HepG2 (cell line): ENCODE measurements around the gene XPR1. TPM values are rescaled to one million over a fixed set of nuclear protein-coding genes. Genes with fewer than 3 reads are reported as not detected.

ENCODE experiments used
- ATRX ChIP-seq: sonication (generic); formaldehyde crosslinking; IDR thresholded peaks from 2 replicates; pipeline ENCODE4 v1.4.0; 2020; ENCODE audit warnings: missing genetic modification reagents, borderline replicate concordance
- CEBPG ChIP-seq: IDR thresholded peaks from 2 replicates; pipeline ENCODE4 v1.6.1; 2016
- HIVEP1 ChIP-seq: sonication (generic); formaldehyde crosslinking; IDR thresholded peaks from 2 replicates; pipeline ENCODE4 v1.4.0; 2020; ENCODE audit warnings: mild to moderate bottlenecking, missing genetic modification reagents
- HNF4G ChIP-seq, 2 experiments: sonication (generic) in 1 of 2; formaldehyde crosslinking in 1 of 2; IDR thresholded peaks; 2 replicates each; pipeline versions ENCODE4 v1.4.0 to v1.6.1; 2011 to 2020; ENCODE audit warnings: borderline replicate concordance in 2 of 2, low read depth in 2 of 2, mild to moderate bottlenecking in 2 of 2, low read length in 1 of 2, missing genetic modification reagents in 1 of 2, moderate library complexity in 1 of 2
- MATR3 ChIP-seq: sonication (generic); formaldehyde crosslinking; IDR thresholded peaks from 2 replicates; pipeline ENCODE4 v1.4.0; 2020; ENCODE audit warnings: missing genetic modification reagents
- MED8 ChIP-seq: sonication (generic); formaldehyde crosslinking; IDR thresholded peaks from 2 replicates; pipeline ENCODE4 v1.8.1; 2023; ENCODE audit warnings: mild to moderate bottlenecking, missing genetic modification reagents; ENCODE audit not compliant: insufficient replicate concordance
- NR2C2 ChIP-seq: sonication (generic); formaldehyde crosslinking; IDR thresholded peaks from 2 replicates; pipeline ENCODE4 v1.4.0; 2020; ENCODE audit warnings: missing genetic modification reagents, mild to moderate bottlenecking, moderate library complexity, borderline replicate concordance
- RXRA ChIP-seq: sonication (generic); formaldehyde crosslinking; IDR thresholded peaks from 2 replicates; pipeline ENCODE4 v1.5.1; 2020; ENCODE audit warnings: missing genetic modification reagents
- SALL1 ChIP-seq: sonication (generic); formaldehyde crosslinking; IDR thresholded peaks from 2 replicates; pipeline ENCODE4 v1.8.0; 2022; ENCODE audit warnings: mild to moderate bottlenecking, missing genetic modification reagents
- SP2 ChIP-seq: sonication (generic); formaldehyde crosslinking; IDR thresholded peaks from 2 replicates; pipeline ENCODE4 v1.5.1; 2020; ENCODE audit warnings: mild to moderate bottlenecking, missing genetic modification reagents
- TBX2 ChIP-seq: sonication (generic); formaldehyde crosslinking; IDR thresholded peaks from 2 replicates; pipeline ENCODE4 v1.5.0; 2020; ENCODE audit warnings: missing genetic modification reagents, mild to moderate bottlenecking, borderline replicate concordance
- ZNF12 ChIP-seq: sonication (generic); formaldehyde crosslinking; IDR thresholded peaks from 2 replicates; pipeline ENCODE4 v1.5.0; 2020; ENCODE audit warnings: missing genetic modification reagents
- ZNF143 ChIP-seq: sonication (generic); formaldehyde crosslinking; IDR thresholded peaks from 2 replicates; pipeline ENCODE4 v1.4.0; 2020; ENCODE audit warnings: missing genetic modification reagents
- ZNF570 ChIP-seq: sonication (generic); formaldehyde crosslinking; IDR thresholded peaks from 2 replicates; pipeline ENCODE4 v1.4.0; 2020; ENCODE audit warnings: mild to moderate bottlenecking, missing genetic modification reagents, borderline replicate concordance
- ZNF607 ChIP-seq: sonication (generic); formaldehyde crosslinking; IDR thresholded peaks from 2 replicates; pipeline ENCODE4 v1.5.1; 2020; ENCODE audit warnings: missing genetic modification reagents, mild to moderate bottlenecking, borderline replicate concordance
- ZNF670 ChIP-seq: sonication (generic); formaldehyde crosslinking; IDR thresholded peaks from 2 replicates; pipeline ENCODE4 v1.8.0; 2022; ENCODE audit warnings: mild to moderate bottlenecking, missing genetic modification reagents, borderline replicate concordance
- ZSCAN22 ChIP-seq: sonication (generic); formaldehyde crosslinking; IDR thresholded peaks from 2 replicates; pipeline ENCODE4 v1.4.0; 2020; ENCODE audit warnings: mild to moderate bottlenecking, missing genetic modification reagents
- ZZZ3 ChIP-seq: sonication (generic); formaldehyde crosslinking; IDR thresholded peaks from 2 replicates; pipeline ENCODE4 v1.4.0; 2020; ENCODE audit warnings: missing genetic modification reagents, mild to moderate bottlenecking, borderline replicate concordance
- polyA plus RNA-seq, 8 experiments: library from polyadenylated mRNA; depleted of rRNA in 3 of 8; stranded (reverse) in 7 of 8; unstranded in 1 of 8; fragments of >200 nt; fragmentation: Illumina TruSeq in 4 of 8; extraction: Trizol in 4 of 8; gene quantifications; 2 replicates each; pipeline versions ENCODE4 v1.2.1 to v1.2.3, GENCODE V29; 2011 to 2016; ENCODE audit warnings: low read depth in 4 of 8, missing spikeins in 1 of 8, mixed read lengths in 1 of 8; ENCODE audit not compliant: insufficient read depth in 1 of 8
- total RNA-seq, 5 experiments: library from RNA; depleted of rRNA; stranded (reverse); fragments of >200 nt; fragmentation: Illumina TruSeq; extraction: Trizol; gene quantifications; 2 replicates each; pipeline ENCODE4 v1.2.3, GENCODE V29; 2016; ENCODE audit warnings: low read depth in 1 of 5
- TF ChIP-seq, protein P1 (sequence below): sonication (generic); formaldehyde crosslinking; IDR thresholded peaks from 2 replicates; pipeline ENCODE4 v1.5.0; 2020; ENCODE audit warnings: missing genetic modification reagents
- TF ChIP-seq, protein P2 (sequence below): sonication (generic); formaldehyde crosslinking; IDR thresholded peaks from 2 replicates; pipeline ENCODE4 v1.9.0; 2021; ENCODE audit warnings: mild to moderate bottlenecking, missing genetic modification reagents
- TF ChIP-seq, protein P3 (sequence below): sonication (generic); formaldehyde crosslinking; IDR thresholded peaks from 2 replicates; pipeline ENCODE4 v1.8.1; 2022; ENCODE audit warnings: low read depth, mild to moderate bottlenecking, missing genetic modification reagents

XPR1 gene
- total and polyA plus RNA-seq, 2 of the 13 experiments (the other 11 are each of a cell fraction or from before 2014, with no cell fraction given): 22.3 to 23.6 TPM

DNA sequence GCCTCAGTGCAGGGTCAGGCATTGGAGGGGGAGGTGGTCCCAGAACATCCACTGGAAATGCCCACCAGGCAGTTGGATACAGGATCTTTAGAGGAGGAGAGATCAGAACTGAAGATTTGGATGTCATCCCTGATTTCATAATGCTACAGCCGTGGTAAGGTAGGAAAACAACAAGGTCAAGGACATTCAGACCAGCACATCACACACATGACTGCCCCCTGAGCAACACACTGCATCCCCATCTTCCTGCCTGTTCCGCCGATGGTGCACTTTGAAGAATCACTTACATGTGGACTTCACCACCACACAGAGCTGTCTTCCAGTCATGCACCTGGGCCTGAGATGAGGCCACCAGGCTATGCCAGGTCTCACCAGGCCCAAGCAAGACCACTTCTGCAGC, 297.6 kb downstream of the XPR1 start (continued):
- TF ChIP-seq, protein P1, sequence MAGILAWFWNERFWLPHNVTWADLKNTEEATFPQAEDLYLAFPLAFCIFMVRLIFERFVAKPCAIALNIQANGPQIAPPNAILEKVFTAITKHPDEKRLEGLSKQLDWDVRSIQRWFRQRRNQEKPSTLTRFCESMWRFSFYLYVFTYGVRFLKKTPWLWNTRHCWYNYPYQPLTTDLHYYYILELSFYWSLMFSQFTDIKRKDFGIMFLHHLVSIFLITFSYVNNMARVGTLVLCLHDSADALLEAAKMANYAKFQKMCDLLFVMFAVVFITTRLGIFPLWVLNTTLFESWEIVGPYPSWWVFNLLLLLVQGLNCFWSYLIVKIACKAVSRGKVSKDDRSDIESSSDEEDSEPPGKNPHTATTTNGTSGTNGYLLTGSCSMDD: no peak
- TF ChIP-seq TBX2 (CRISPR knock-in tag): 0 out of 2 replicates have a peak, but pooled peaks have one; percentile 19
- no peak for TF ChIP-seq HIVEP1 (CRISPR knock-in tag)
- peak; percentile 58 for TF ChIP-seq NR2C2 (CRISPR knock-in tag)
- TF ChIP-seq ZNF143 (CRISPR knock-in tag): no peak
- no peak for TF ChIP-seq HNF4G (IDR thresholded peaks at IDR 0.05; ENCODE audit: borderline replicate concordance, low read depth, low read length)
- no peak for TF ChIP-seq HNF4G (CRISPR knock-in tag; IDR thresholded peaks at IDR 0.05; ENCODE audit: borderline replicate concordance, low read depth)
- no peak for TF ChIP-seq ZZZ3 (CRISPR knock-in tag)
- no peak for TF ChIP-seq SP2 (CRISPR knock-in tag)
- TF ChIP-seq, protein P2, sequence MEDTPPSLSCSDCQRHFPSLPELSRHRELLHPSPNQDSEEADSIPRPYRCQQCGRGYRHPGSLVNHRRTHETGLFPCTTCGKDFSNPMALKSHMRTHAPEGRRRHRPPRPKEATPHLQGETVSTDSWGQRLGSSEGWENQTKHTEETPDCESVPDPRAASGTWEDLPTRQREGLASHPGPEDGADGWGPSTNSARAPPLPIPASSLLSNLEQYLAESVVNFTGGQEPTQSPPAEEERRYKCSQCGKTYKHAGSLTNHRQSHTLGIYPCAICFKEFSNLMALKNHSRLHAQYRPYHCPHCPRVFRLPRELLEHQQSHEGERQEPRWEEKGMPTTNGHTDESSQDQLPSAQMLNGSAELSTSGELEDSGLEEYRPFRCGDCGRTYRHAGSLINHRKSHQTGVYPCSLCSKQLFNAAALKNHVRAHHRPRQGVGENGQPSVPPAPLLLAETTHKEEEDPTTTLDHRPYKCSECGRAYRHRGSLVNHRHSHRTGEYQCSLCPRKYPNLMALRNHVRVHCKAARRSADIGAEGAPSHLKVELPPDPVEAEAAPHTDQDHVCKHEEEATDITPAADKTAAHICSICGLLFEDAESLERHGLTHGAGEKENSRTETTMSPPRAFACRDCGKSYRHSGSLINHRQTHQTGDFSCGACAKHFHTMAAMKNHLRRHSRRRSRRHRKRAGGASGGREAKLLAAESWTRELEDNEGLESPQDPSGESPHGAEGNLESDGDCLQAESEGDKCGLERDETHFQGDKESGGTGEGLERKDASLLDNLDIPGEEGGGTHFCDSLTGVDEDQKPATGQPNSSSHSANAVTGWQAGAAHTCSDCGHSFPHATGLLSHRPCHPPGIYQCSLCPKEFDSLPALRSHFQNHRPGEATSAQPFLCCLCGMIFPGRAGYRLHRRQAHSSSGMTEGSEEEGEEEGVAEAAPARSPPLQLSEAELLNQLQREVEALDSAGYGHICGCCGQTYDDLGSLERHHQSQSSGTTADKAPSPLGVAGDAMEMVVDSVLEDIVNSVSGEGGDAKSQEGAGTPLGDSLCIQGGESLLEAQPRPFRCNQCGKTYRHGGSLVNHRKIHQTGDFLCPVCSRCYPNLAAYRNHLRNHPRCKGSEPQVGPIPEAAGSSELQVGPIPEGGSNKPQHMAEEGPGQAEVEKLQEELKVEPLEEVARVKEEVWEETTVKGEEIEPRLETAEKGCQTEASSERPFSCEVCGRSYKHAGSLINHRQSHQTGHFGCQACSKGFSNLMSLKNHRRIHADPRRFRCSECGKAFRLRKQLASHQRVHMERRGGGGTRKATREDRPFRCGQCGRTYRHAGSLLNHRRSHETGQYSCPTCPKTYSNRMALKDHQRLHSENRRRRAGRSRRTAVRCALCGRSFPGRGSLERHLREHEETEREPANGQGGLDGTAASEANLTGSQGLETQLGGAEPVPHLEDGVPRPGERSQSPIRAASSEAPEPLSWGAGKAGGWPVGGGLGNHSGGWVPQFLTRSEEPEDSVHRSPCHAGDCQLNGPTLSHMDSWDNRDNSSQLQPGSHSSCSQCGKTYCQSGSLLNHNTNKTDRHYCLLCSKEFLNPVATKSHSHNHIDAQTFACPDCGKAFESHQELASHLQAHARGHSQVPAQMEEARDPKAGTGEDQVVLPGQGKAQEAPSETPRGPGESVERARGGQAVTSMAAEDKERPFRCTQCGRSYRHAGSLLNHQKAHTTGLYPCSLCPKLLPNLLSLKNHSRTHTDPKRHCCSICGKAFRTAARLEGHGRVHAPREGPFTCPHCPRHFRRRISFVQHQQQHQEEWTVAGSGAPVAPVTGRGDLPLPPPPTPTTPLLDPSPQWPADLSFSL (CRISPR knock-in tag): no peak
- no peak for TF ChIP-seq ZNF607
- no peak for TF ChIP-seq ZNF670
- TF ChIP-seq CEBPG (CRISPR knock-in tag): no peak
- TF ChIP-seq, protein P3, sequence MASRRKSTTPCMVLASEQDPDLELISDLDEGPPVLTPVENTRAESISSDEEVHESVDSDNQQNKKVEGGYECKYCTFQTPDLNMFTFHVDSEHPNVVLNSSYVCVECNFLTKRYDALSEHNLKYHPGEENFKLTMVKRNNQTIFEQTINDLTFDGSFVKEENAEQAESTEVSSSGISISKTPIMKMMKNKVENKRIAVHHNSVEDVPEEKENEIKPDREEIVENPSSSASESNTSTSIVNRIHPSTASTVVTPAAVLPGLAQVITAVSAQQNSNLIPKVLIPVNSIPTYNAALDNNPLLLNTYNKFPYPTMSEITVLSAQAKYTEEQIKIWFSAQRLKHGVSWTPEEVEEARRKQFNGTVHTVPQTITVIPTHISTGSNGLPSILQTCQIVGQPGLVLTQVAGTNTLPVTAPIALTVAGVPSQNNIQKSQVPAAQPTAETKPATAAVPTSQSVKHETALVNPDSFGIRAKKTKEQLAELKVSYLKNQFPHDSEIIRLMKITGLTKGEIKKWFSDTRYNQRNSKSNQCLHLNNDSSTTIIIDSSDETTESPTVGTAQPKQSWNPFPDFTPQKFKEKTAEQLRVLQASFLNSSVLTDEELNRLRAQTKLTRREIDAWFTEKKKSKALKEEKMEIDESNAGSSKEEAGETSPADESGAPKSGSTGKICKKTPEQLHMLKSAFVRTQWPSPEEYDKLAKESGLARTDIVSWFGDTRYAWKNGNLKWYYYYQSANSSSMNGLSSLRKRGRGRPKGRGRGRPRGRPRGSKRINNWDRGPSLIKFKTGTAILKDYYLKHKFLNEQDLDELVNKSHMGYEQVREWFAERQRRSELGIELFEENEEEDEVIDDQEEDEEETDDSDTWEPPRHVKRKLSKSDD: no peak
- no peak for TF ChIP-seq MED8 (CRISPR knock-in tag)
- TF ChIP-seq ZNF12 (CRISPR knock-in tag): no peak
- no peak for TF ChIP-seq ZNF570 (CRISPR knock-in tag)
- TF ChIP-seq ZSCAN22 (CRISPR knock-in tag): no peak
- no peak for TF ChIP-seq MATR3 (CRISPR knock-in tag)
- peak; percentile 54; the same call in 1 of the 2 replicates for TF ChIP-seq SALL1 (CRISPR knock-in tag)
- TF ChIP-seq RXRA (CRISPR knock-in tag): no peak
- no peak for TF ChIP-seq ATRX (CRISPR knock-in tag)
